DMS 273 (cell line): ENCODE measurements around the gene KRTAP20-2.

Experiments
- DNase-seq: peaks from one replicate; lab custom pipeline; 2025; ENCODE audit not compliant: unreplicated experiment; lab: John Stamatoyannopoulos, UW

KRTAP20-2 gene

DNA sequence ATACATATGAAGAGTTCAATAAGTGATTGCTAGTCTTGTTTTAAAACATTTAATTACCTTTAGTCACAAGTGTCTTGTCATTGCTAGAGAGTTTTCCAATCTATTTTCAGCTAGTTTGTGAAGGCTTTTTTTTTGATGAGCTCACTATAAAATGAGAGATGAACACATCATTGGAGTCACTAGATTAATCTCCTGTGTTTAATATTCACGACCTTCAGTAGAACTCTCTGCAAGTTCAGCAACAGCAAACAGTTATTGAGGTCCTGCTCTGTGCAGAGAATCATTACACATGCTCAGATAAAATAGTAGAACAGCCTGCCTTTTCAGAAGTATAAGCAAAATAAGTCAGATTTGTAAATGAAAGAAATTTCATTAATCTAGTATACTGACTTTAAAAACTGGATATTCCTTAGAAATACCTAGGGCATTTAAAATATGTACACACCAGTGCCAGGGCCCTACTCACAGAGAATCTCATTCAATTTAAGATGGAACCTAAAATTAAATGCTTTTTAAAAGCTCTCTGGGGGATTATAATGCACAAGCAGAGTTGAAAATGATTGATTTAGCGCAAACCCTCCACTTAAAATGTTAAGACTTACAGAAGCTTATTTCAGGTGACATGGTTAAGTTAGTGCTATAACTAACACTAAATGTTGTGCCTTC is 38.1 kb downstream of the KRTAP20-2 start:
- DNase-seq = no peak

- DNase-seq = no peak
Measured at GRCh38 chr21:30674312-30674711, 39.3 kb downstream of the KRTAP20-2 start.

GRCh38 chr21:30676737-30677136 is 41.7 kb downstream of the KRTAP20-2 start:
- no peak for DNase-seq

DNA sequence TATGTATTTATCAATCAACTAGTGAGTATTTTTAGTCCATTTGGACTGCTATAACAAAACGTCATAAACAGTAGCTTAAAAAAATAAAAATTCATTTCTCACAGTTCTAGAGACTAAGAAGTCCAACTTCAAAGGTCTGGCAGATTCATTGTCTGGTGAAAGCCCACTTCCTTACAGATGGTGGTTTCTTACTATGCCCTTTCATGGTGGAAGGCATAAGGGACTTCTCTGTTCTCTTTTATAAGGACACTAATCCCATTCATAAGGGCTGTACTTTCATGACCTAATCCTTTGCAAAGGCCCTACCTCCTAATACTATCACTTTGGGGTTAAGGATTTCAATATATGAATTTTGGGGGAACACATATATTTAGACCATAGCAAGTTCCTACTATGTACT is 45.6 kb downstream of the KRTAP20-2 start:
- no peak for DNase-seq

- DNase-seq = no peak
Measured at GRCh38 chr21:30684506-30684905, 49.5 kb downstream of the KRTAP20-2 start.
